Stomach (tissue), 4 donors: ENCODE results near the gene TNNI3K.

Source experiments
- EP300 ChIP-seq: sonication (generic); formaldehyde crosslinking; IDR thresholded peaks from one replicate; pipeline ENCODE4 v1.6.1; 2017; ENCODE audit warnings: antibody characterized with exemption
- POLR2A ChIP-seq, 4 donors: fragments of 450-650 bp; IDR thresholded peaks; one replicate each; pipeline ENCODE4 v1.6.1; 2016; ENCODE audit warnings: antibody characterized with exemption in 4 of 4, control low read depth in 2 of 4, mild to moderate bottlenecking in 1 of 4, moderate library complexity in 1 of 4
- POLR2AphosphoS5 ChIP-seq, 3 donors: sonication (generic); formaldehyde crosslinking; IDR thresholded peaks; one replicate each; pipeline ENCODE4 v1.6.1; 2016; ENCODE audit warnings: antibody characterized with exemption in 3 of 3
- TF ChIP-seq, protein P1 (sequence below), 7 experiments: fragments of 450-650 bp in 4 of 7; fragments of 200-600 bp in 3 of 7; sonication (generic) in 3 of 7; IDR thresholded peaks; one replicate each; pipeline ENCODE4 v1.5.1; 2016 to 2019; ENCODE audit warnings: antibody characterized with exemption in 7 of 7, control low read depth in 2 of 7, mild to moderate bottlenecking in 1 of 7

DNA sequence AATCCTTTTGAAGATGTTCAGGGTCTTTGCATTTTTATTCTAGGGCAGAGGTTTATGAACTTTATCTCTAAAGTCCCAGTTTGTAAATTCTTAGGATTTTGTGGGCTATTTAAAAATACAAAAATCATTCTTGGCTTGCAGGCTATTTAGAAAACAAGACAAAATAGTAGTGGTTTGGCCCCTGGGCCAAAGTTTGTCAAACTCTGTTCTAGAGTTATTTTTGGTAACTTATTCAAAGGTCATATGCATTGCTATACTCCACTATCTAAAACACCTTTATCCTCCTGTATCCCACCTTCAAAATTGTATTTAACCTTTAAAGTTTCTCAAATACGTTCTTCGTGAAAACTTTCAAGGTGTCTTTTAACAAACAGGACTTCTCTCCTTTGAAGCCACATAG is 352.7 kb downstream of the TNNI3K start:
- TF ChIP-seq, protein P1, sequence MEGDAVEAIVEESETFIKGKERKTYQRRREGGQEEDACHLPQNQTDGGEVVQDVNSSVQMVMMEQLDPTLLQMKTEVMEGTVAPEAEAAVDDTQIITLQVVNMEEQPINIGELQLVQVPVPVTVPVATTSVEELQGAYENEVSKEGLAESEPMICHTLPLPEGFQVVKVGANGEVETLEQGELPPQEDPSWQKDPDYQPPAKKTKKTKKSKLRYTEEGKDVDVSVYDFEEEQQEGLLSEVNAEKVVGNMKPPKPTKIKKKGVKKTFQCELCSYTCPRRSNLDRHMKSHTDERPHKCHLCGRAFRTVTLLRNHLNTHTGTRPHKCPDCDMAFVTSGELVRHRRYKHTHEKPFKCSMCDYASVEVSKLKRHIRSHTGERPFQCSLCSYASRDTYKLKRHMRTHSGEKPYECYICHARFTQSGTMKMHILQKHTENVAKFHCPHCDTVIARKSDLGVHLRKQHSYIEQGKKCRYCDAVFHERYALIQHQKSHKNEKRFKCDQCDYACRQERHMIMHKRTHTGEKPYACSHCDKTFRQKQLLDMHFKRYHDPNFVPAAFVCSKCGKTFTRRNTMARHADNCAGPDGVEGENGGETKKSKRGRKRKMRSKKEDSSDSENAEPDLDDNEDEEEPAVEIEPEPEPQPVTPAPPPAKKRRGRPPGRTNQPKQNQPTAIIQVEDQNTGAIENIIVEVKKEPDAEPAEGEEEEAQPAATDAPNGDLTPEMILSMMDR (IDR thresholded peaks at IDR 0.05): no peak
- no peak for TF ChIP-seq EP300
- no peak for TF ChIP-seq POLR2A (IDR thresholded peaks at IDR 0.05)
- TF ChIP-seq POLR2AphosphoS5 (IDR thresholded peaks at IDR 0.05): no peak
